Activated CD8-positive, alpha-beta memory T cell treated with anti-CD3 and anti-CD28 coated beads, Interleukin-2, amount 10 ng/mL, durations not matched to agents 7 days and 5 days (primary cell): ENCODE data around the gene SLC39A13. TPM values are rescaled to one million over a fixed set of nuclear protein-coding genes. Genes with fewer than 3 reads are reported as not detected.

Experiments
- ATAC-seq: fragments of 150-1000 bp; cut with Tn5 transposase; one replicate; pipeline ENCODE4 v1.10.0; 2021; ENCODE audit warnings: moderate library complexity
- CTCF ChIA-PET: fragments of 350-600 bp; sonication (Branson Sonifier 250); formaldehyde crosslinking; loops from one replicate; lab custom pipeline; 2021; ENCODE audit warnings: antibody characterized with exemption; lab: Charles Lee
- DNase-seq: peaks from one replicate; pipeline ENCODE4 v3.0.0-alpha.2; 2020
- H3K27ac Mint-ChIP-seq: one replicate; pipeline ENCODE4 v1.8.0; 2021; ENCODE audit warnings: mild to moderate bottlenecking, mixed read lengths
- H3K27me3 Mint-ChIP-seq: one replicate; pipeline ENCODE4 v1.8.0; 2021; ENCODE audit warnings: mixed read lengths
- H3K36me3 Mint-ChIP-seq: one replicate; pipeline ENCODE4 v1.8.0; 2021; ENCODE audit warnings: mild to moderate bottlenecking, mixed read lengths
- H3K4me1 Mint-ChIP-seq: one replicate; pipeline ENCODE4 v1.8.0; 2021; ENCODE audit warnings: mixed read lengths
- H3K4me3 Mint-ChIP-seq: one replicate; pipeline ENCODE4 v1.8.0; 2021; ENCODE audit warnings: mild to moderate bottlenecking, moderate library complexity, mixed read lengths
- H3K9me3 Mint-ChIP-seq: one replicate; pipeline ENCODE4 v1.8.0; 2022; ENCODE audit warnings: low read depth, mixed read lengths
- total RNA-seq, 2 experiments: library from RNA; stranded (reverse); gene quantifications; one replicate each; pipeline ENCODE4 v1.2.3, GENCODE V29; 2021

The SLC39A13 gene
- total RNA-seq, 2 experiments from 2014 or later = 18.2 to 22.1 TPM

DNA sequence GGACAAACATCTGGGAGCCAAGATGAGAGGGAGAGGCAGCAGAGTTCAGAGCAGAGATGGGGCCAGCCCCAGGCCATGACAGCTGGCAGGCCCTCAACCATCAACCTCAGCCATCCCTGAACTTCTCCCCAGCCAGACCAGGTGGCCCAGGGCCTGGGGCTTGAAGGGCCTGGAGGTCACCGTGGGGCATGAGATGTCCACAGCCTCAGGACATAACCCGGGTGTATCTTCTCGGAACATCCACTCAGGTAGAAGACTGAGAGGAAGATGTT, 12.4 kb upstream of the SLC39A13 start:
- no peak for ATAC-seq
- no peak for DNase-seq
- H3K27ac Mint-ChIP-seq = peak overlapping the region; percentile 86
- H3K4me1 Mint-ChIP-seq = peaks cover 29% of the 10 kb centered on the region
- CTCF ChIA-PET = interaction anchor here (11.4 kb wide), 1 partner anchor 14 kb away, joined by 90 read pairs; the partner anchor contains the start of gene SLC39A13
- H3K27me3 Mint-ChIP-seq = no peaks in the 10 kb centered on the region
- no peak overlapping the region for H3K4me3 Mint-ChIP-seq
- no peaks in the 10 kb centered on the region for H3K9me3 Mint-ChIP-seq
- no peaks in the 10 kb centered on the region for H3K36me3 Mint-ChIP-seq

DNA sequence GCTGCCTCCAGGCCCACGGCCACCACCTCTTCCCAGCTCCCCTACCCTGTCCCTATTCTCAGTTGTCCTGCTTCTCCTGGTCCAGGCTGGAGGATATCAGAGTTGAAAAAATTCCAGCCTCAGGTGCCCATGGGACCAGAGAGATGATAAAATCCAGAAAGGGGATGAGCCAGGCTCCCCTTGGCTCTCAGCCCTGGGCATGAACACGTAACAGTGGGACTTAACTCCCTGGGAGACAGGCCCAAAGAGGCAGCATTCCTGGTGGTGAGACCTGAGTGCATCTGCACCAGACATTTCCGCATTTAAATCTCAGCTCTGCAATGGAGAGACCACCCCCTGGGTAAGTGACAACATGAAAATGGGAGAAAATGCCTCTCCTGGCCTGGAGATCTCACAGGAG, 10.4 kb upstream of the SLC39A13 start:
- no peaks in the 10 kb centered on the region for H3K9me3 Mint-ChIP-seq
- no peak overlapping the region for H3K4me3 Mint-ChIP-seq
- H3K27ac Mint-ChIP-seq = no peak overlapping the region
- DNase-seq (no peak), ATAC-seq (no peak)
- H3K27me3 Mint-ChIP-seq = no peaks in the 10 kb centered on the region
- peaks cover 29% of the 10 kb centered on the region for H3K4me1 Mint-ChIP-seq
- CTCF ChIA-PET = interaction anchor here (1.2 to 11.4 kb wide), 4 partner anchors 9 to 24 kb away, joined by 3 to 90 read pairs (median 4); partner anchors contain the start of gene SLC39A13
- no peaks in the 10 kb centered on the region for H3K36me3 Mint-ChIP-seq

DNA sequence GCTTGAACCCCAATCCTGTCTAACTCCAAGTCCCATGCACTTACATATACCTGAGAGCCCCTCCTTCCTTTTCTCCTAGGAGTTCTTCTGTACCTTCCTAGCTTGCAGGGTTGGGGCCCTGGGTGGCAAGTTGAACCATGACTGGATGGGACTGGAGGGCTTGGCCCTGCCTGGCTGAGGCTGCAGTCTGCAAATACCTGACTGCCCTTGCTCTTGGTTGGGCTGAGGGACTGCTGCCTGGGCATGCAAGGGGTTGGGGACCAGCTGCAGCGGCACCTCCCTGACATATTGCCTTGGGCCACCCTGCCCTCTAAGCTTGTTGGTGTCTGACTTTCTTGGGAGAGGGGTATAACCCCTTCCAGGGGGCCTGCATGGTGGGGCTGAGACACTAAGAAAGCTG, 9.8 kb upstream of the SLC39A13 start:
- CTCF ChIA-PET = interaction anchor here (1.0 to 2.0 kb wide), 5 partner anchors 9 to 24 kb away, joined by 3 to 12 read pairs (median 4); no protein-coding TSS in a partner anchor
- H3K27ac Mint-ChIP-seq = no peak overlapping the region
- DNase-seq (no peak), ATAC-seq (no peak)
- H3K4me1 Mint-ChIP-seq = peaks cover 29% of the 10 kb centered on the region
- H3K27me3 Mint-ChIP-seq = no peaks in the 10 kb centered on the region
- H3K4me3 Mint-ChIP-seq = no peak overlapping the region
- H3K9me3 Mint-ChIP-seq = no peaks in the 10 kb centered on the region
- no peaks in the 10 kb centered on the region for H3K36me3 Mint-ChIP-seq

DNA sequence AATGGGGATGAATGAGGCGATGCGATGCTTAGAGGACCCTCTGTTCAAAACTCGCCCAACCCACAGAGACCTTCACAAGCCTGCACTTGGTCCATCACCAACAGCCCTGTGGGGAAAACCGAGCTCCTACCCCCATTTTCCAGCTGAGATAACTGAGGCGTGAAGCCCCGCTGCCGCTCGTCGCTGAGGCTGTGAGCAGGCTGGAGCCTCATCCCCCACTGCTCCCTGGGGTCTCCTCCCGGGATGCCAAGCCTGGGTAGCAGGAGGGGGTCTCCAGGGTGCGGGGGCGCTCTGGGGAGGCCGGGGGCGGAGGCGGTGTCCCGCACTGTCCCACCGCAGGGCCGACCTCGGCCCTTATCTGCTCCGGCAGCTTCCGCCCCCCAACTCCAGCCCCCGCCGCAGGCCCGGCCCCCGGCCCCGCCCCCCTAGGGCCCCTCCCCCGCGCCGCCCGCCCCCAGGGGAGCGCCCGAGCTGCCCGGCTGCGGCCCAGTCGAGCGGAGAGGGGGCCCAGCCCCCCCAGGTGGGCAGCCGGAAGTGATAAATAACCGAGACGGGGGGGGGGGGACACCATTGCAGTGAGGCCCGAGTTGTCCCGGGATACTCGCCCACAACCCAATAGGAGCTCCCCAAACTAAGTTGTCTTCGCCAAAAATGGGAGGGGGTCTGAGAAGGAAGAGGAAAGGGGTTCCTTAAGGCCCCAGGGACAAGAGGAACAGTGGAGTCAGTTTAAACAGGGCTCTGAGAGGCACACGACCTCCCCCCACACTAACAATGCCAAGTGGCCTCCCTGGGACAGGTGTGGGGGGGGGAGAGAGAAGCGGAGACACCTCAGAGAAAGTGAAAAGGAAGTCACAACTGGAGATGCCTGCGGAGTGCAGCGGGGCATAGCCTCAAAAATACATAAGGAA, 8.3 kb upstream of the SLC39A13 start:
- H3K4me1 Mint-ChIP-seq = peaks cover 15% of the 10 kb centered on the region

DNA sequence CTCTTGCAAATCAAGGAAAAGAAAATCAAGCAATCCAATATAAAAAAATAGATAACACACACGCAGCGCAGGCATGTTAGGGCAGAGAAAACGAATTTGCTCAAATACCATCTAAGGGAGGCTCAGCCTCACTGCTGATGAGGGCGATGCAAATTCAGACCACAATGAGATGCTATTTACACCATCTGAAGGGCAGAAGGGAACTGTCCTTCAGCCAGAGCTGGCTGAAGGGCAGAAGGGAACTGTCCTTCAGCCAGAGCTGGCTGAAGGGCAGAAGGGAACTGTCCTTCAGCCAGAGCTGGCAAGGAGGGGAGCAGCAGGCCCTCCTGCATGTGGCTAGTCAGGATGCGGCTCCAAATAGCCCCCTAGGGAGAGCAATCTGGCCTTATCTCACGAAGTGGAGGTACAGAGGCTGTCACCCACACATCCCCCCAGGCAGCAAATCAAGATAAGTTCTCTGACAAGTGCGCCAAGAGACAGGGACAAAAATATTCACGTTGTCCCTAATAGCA, 7.6 kb upstream of the SLC39A13 start:
- peak overlapping the region; percentile 59 for H3K27ac Mint-ChIP-seq

More for the DNA sequence above, 8.3 kb upstream of the SLC39A13 start:
- no peaks in the 10 kb centered on the region for H3K9me3 Mint-ChIP-seq
- DNase-seq = no peak
- ATAC-seq = peak; percentile 87
- H3K27me3 Mint-ChIP-seq = no peaks in the 10 kb centered on the region
- CTCF ChIA-PET = interaction anchor here (1.1 to 2.0 kb wide), 3 partner anchors 11 to 26 kb away, joined by 4 to 12 read pairs (median 6); no protein-coding TSS in a partner anchor
- peak overlapping the region; percentile 66 for H3K4me3 Mint-ChIP-seq
- H3K36me3 Mint-ChIP-seq = no peaks in the 10 kb centered on the region
- peak overlapping the region; percentile 59 for H3K27ac Mint-ChIP-seq

DNA sequence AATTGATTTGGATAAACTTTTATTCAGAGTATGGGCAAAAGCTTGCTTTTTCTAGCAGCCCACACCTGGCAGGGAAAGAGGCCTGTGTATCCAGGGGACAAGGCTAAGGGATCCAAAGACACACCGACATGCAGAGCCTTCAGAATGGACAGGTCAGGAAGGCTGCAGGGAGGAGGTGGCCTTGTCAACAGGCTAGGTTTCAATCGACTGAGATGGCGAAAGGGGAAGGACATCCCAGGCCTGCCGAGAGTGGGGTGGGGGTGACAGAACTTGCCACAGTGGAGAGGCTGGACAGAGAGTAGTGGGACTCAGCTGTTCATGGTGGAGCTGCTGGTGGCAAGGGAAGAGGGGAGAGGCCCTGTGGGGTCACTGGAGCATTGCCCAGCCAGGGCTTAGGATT, 5.3 kb upstream of the SLC39A13 start:
- no peaks in the 10 kb centered on the region for H3K9me3 Mint-ChIP-seq
- no peaks in the 10 kb centered on the region for H3K27me3 Mint-ChIP-seq
- CTCF ChIA-PET = interaction anchor here (2.2 to 4.9 kb wide), 3 partner anchors 9 to 29 kb away, joined by 7 to 32 read pairs (median 12); no protein-coding TSS in a partner anchor
- H3K36me3 Mint-ChIP-seq = no peaks in the 10 kb centered on the region
- peaks cover 20% of the 10 kb centered on the region for H3K4me1 Mint-ChIP-seq
- no peak overlapping the region for H3K27ac Mint-ChIP-seq
- H3K4me3 Mint-ChIP-seq = no peak overlapping the region
- DNase-seq (no peak), ATAC-seq (no peak)

More for the DNA sequence above, 7.6 kb upstream of the SLC39A13 start:
- H3K4me3 Mint-ChIP-seq = peak overlapping the region; percentile 62
- H3K27me3 Mint-ChIP-seq = no peaks in the 10 kb centered on the region
- peaks cover 10% of the 10 kb centered on the region for H3K4me1 Mint-ChIP-seq
- CTCF ChIA-PET = no interaction called here
- ATAC-seq (no peak), DNase-seq (no peak)
- H3K9me3 Mint-ChIP-seq = no peaks in the 10 kb centered on the region
- no peaks in the 10 kb centered on the region for H3K36me3 Mint-ChIP-seq

DNA sequence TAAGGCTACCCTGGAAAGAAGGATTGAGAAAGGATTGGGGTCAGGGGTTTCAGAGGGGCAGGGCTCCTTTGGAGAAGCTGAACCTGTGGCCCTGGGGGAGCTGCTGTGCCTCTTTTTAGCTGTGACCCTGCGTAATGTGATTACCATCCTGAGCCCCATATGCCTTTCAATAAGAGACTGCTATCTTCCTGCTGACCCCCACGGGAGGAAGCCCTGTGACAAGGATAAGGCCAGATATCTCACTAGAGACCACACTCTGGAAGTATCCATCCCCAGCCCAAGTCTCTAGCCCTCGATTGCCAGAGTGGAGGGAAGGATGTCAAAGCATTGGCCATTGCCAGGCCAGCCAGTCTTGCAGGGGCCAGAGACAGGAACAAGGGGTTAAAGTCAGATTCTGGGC, 4.8 kb upstream of the SLC39A13 start:
- ATAC-seq = no peak
- CTCF ChIA-PET = interaction anchor here (2.2 to 4.9 kb wide), 3 partner anchors 9 to 30 kb away, joined by 7 to 32 read pairs (median 12); no protein-coding TSS in a partner anchor
- H3K4me3 Mint-ChIP-seq = no peak overlapping the region
- no peaks in the 10 kb centered on the region for H3K36me3 Mint-ChIP-seq
- H3K4me1 Mint-ChIP-seq = peaks cover 20% of the 10 kb centered on the region
- no peak overlapping the region for H3K27ac Mint-ChIP-seq
- no peaks in the 10 kb centered on the region for H3K9me3 Mint-ChIP-seq
- DNase-seq = no peak
- H3K27me3 Mint-ChIP-seq = no peaks in the 10 kb centered on the region

DNA sequence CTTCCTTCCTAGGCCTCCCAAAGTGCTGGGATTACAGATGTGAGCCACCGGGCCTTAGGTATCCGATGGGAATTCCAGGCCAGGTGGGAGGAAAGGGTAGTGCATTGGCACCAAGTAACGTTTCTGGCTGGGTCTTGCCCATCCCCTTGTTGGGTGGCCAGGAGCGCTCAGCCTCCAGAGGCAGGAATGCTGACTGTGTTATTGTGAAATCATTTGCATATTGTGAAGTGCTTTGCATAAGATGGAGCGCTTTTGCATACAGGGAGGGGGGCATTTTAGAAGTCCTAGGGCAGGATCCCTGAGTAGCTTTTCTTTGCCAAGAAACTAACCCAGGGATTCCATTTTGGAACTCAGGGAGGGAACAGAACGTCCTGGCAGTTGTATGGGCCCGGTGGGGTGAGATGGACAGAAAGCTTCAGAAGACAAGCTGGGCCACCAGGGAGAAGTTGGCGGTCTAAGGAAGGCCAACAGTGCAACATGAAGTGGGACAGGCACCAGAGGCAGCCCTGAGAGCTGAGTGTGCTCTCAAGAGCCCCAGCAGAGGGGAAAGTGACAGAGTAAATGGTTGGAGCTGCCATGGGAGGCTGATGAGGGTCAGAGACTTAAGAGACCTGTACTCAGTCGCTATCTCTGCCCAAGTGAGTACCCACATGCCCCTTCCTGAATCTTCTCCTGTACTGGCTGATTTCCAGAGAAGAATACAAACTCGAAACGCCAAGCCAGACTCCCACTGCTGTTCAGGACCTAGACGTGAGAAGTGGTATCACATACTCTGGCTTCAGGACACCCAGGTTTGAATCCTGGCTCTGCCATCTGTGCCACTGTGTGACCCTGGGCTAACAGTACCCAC, 1.3 kb upstream of the SLC39A13 start:
- Mint-ChIP-seq H3K4me1 (peaks cover 19% of the 10 kb centered on the region), H3K4me3 (peak overlapping the region; percentile 80), H3K9me3 (no peaks in the 10 kb centered on the region), H3K27ac (peak overlapping the region; percentile 87), H3K27me3 (no peaks in the 10 kb centered on the region), H3K36me3 (no peaks in the 10 kb centered on the region)
- ATAC-seq = no peak
- CTCF ChIA-PET = interaction anchor here (0.6 to 7.1 kb wide), 4 partner anchors 8 to 112 kb away, joined by 3 to 125 read pairs (median 47); no protein-coding TSS in a partner anchor
- DNase-seq = no peak

DNA sequence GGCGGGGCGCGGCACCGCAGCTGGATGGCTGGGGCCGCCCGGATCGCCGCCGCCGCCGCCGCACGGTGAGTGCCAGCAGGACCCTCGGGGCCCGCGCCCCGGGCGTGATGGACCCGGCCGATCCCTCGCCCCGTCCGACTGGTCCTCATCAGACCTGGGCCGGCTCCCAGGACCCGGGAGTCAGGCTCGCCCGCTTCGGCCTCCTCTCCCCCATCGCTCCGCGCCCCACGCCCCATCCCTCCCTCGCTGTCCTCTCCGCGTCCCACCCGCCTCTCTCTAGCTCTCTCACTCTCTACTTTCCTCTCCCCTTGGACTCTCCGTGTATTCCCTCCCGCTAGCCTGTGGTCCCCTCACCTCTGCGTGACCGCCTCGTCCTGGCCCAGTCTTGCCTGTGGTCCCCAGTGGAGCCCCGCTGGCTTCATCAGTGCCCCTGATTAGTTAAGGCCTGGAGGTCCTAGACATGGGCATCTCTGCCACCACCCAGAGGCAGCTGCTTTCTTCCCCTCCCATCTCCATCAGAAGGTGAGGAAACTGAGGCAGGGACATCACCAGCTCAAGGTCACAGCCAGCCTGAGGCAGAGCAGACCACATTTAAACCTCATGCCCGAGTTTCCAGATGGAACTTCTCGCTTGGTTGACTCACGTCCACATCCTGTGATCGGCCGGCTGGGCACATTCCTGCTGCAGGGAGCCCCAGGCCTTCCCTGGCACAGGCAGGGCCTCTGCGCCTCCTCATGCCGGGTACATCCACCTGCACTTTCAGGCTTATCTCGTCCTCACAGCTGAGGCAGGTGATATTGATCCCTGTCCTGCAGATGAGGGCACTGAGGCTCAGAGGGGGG, 429 bp downstream of the SLC39A13 start:
- DNase-seq = no peak
- CTCF ChIA-PET = interaction anchor here (0.8 to 7.1 kb wide), 7 partner anchors 10 to 151 kb away, joined by 3 to 125 read pairs (median 6); partner anchors contain the start of genes NR1H3 and PSMC3

DNA sequence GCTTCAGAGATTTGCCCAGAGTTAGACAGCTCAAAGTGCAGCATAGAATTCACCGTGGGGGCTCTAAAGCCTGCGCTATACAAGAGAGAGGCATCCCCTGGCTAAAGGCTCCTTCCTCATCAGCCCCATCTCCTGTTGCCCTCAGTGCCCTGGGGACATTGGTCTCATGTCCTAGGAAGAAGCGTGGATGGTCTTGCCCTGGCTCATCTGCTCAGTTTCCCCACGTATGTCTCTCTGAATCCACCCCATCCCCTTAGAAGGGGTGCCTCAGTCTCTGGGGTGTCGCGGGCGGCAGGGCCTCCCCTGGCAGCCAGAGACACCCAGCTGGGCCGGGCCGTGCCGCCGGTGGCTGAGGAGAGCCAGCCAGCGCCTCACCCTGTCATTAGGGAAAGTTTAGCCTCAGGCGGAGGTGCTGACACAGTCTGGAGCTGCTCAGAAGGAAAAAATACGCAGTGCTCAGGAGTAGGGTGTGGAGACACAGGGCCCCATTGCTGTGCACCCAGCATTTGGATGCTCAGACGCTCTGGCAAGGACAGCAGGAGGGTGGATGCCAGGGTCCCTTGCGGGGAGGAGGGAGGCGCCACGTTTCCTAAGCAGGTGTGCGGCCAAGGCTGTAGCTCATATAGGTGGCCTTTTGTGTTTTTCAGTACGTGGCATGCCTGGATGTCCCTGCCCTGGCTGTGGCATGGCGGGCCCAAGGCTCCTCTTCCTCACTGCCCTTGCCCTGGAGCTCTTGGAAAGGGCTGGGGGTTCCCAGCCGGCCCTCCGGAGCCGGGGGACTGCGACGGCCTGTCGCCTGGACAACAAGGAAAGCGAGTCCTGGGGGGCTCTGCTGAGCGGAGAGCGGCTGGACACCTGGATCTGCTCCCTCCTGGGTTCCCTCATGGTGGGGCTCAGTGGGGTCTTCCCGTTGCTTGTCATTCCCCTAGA, 1.3 kb downstream of the SLC39A13 start:
- CTCF ChIA-PET = interaction anchor here (1.0 to 7.1 kb wide), 7 partner anchors 11 to 152 kb away, joined by 3 to 125 read pairs (median 8); partner anchors contain the start of genes NR1H3 and PSMC3
- H3K4me3 Mint-ChIP-seq = peak overlapping the region; percentile 80
- ATAC-seq = no peak
- peaks cover 19% of the 10 kb centered on the region for H3K4me1 Mint-ChIP-seq
- no peaks in the 10 kb centered on the region for H3K36me3 Mint-ChIP-seq
- no peak for DNase-seq
- no peaks in the 10 kb centered on the region for H3K9me3 Mint-ChIP-seq
- peak overlapping the region; percentile 79 for H3K27ac Mint-ChIP-seq
- H3K27me3 Mint-ChIP-seq = no peaks in the 10 kb centered on the region

More for the DNA sequence above, 429 bp downstream of the SLC39A13 start:
- no peak for ATAC-seq
- Mint-ChIP-seq H3K27ac (peak overlapping the region; percentile 79), H3K9me3 (no peaks in the 10 kb centered on the region), H3K36me3 (no peaks in the 10 kb centered on the region), H3K27me3 (no peaks in the 10 kb centered on the region), H3K4me1 (peaks cover 19% of the 10 kb centered on the region), H3K4me3 (peak overlapping the region; percentile 80)
